Activated CD4-positive, alpha-beta T cell treated with anti-CD3 and anti-CD28 coated beads, Interleukin-10, Interleukin-2, amounts not matched to agents 100 ng/mL and 50 ng/mL, durations not matched to agents 16 hours and 8 hours (primary cell): Measurements from ENCODE around the gene LHX3.
"Not testable (repeated sequence)": the region's sequence is repeated elsewhere in the genome, so short reads cannot be mapped to it uniquely, and the experiment has no call there.

Source experiments
- DNase-seq: peaks from one replicate; pipeline ENCODE4 v3.0.0-alpha.2; 2020

LHX3 gene

DNA sequence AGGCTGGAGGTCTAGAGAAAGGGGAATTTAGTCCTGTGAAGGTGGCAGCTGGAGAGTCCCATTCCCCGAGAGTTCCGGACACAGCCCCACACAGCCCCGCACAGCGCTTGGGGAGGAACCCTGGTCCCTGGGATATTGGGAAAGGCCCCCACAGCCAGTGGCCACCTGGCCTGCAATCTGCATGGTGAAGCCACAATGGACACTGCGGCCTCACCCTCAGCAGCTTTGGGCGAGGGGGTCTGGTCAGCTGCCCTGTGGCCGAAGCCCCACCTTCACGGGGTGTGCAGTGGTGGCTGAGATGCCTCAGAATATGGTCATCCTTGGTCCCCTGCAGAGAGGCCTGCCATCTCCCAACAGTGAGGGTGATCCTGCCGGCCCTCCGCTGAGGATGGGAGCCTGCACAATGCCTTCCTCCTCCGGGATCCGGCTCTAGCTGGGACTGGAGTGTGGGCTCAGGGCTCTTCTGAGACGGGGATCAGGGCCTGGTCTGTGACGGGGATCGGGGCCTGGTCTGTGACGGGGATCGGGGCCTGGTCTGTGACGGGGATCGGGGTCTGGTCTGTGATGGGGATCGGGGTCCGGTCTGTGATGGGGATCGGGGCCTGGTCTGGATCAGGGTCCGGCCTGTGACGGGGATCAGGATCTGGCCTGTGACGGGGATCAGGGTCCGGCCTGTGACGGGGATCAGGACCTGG, 52.9 kb downstream of the LHX3 start:
- DNase-seq, result no peak

DNA sequence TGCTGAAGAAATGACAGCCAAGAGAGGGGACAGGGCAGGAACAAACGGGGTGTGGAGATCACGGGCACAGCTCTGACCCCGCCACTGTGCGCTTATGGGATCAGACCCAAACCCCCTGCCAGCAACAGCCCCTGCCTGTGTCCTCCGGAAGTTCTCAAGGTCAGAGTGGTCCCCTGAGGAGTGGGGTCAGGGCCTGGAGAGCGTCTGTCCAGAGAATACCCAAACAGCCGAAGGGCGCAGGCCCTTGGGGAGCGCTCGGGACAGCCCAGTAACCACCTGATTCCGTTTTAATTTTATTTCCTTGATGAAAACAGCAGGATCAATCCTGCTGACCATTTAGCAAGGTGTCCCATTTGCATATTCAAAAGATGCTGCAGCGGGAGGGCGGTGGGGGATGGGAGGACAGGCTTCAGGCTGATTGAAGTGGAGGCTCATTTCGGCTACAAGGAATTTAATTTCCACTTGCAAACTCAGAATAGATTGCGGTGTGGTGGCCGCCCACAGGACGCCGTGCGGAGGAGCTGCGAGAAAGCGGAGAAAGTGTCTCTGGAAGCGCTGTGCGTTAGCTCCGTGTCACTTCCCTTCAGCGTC, 53.6 kb downstream of the LHX3 start:
- no peak for DNase-seq

DNA sequence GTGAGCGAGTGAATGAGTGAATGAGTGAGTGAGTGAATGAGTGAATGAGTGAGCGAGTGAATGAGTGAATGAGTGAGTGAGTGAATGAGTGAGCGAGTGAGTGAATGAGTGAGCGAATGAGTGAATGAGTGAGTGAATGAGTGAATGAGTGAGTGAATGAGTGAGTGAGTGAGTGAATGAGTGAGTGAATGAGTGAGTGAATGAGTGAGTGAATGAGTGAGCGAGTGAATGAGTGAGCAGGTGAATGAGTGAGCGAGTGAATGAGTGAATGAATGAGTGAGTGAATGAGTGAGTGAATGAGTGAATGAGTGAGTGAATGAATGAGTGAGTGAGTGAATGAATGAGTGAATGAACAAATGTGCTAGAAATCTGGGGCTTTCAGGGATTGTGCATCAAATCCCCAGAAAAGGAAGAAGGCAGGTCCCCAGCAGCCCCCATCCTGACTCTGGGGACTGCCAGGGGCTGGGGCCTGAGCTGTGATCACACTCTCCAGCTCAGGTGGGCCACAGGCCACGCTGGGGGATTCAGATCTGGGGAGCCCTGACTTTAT, 54.2 kb downstream of the LHX3 start:
- DNase-seq, result not testable (repeated sequence)

DNA sequence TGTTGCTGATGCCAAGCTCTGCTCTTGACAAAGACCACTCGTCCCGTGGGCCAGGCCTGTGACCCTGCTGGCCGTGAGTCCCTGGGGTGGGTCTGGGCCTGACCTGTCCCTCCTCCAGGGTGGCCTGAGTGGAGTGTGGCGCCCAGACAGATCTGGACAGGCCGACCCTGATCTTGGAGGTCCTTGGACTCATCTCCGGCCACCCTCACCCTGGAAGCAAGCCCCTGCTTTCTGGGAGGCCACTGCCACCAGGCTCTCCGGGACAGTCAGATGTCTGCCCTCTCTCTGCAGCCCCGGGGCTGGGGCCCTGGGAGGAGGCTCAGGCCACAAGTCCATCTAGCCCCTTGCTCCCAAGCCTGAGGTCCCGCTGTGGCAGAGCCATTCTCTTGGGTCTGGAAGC, 55.1 kb downstream of the LHX3 start:
- DNase-seq, result no peak

DNA sequence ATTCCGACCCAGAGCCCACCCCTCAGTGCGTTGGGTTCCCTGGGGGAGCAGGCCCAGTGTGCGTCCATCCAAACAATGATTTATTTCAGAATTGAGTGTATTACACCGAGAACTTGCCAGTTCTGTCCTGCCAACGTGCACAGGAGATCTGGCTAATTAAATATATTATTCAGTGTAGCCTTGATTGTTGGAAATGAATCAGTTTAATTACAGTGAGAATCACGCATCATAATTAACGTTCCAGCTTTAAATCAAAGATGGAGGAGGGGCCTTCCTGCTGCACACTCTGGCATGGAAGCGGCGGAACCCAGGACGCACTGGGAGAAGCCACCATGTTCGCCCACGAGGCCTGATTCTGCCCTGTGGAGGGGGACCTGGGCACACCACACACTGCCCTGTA, 55.6 kb downstream of the LHX3 start:
- no peak for DNase-seq

DNA sequence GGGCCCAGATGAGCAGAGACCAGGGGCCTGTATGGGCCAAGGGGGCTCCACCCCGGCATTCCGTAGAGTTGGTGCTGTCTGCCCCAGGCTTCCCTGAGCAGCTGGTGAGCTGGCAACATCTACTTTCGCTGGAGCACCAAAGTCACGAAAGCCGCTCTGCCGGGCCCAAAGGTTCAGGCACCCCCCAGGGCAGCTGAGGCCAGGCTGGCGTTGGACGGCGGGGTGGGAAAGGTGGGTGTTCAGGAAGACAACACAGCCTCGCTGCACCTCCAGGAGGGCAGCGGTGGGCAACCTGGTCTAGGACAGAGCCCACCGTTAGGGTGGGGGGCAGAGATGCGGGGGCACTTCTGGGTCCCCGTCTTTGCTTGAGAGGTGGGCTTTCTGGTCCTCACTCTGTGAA, 56.2 kb downstream of the LHX3 start:
- no peak for DNase-seq

DNA sequence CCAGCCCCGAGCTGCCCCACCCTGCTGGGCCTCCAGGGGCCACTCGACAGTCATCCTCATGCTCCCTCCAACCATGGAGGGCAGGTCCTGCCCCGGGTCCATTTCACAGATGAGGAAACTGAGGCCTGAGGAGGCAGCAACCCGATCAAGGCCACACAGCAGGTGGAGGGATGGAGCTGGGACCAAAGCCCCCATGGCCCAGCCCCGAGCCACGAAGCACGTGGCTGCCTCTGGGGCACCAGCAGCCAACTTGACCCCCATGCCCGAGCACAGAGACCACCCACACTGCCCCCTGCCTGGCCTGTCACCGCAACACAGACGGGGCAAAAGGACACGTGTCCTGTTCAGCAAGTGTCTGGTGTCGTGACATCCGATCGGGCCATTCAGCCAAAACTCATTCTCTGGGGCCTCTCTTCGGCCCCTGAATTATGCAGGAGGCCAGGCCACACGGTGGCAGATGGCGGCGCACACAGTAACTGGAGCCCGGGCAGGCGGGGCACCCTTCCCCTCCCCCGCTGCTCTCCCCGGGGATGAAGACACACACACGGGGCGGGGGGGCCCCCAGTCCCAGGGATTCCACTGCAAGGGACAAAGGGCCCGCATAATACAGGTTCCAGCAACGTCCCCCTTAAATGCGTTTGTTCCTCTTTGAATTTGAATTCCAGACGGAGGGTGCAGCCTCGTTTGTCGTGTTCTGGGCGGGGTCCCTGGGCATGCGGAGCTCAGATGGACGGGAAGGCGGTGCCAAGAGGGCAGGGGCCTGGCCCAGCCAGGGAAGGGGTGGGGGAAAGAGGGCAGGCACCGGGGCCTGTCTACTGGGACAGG, 56.8 kb downstream of the LHX3 start:
- no peak for DNase-seq

DNA sequence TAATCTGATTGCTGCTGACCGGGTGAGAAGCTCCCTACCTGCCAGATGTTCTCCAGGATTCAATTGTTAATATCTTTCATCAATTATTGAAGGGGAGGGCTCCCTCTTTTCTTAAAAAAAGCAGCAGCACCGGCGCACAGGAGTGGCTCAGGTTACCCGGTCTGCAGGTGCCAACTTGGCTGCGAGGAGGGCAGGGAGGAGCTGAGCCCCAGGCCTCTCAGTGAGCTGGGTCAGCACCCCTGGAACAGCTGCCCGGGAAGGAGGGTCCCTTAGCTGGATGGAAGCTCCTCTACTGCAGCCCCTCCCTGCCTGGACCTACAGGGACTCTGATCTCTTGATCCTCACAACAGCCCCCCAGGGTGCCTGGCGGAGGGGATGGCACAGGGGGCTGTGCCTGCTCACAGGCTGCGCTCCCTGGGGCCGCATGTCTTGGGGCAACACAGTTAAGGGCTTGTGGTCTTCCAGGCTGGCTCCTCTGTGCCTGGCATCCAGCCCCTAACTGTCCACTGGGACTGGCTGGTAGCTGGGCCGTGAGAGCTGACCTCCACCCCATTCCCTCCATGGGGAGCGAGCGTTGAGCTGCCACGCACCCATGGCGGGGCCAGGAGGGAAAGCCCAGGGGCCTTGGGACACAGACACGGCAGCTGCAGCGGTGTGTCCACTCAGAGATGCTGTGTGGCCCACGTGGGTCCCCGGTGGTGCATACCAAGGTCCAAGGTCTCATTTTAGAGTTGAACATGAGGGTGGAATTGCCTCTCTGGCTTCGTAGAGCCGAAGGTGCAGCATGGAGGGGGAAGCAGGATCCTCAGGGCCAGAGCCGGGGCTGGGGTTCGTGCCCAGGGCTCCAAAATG, 57.7 kb downstream of the LHX3 start:
- DNase-seq, result no peak
